CD4-positive, CD25-positive, alpha-beta regulatory T cell (primary cell): ENCODE results near the gene USP17L20. TPM values are rescaled to one million over a fixed set of nuclear protein-coding genes. Genes with fewer than 3 reads are reported as not detected.
"Not testable (repeated sequence)": the region's sequence is repeated elsewhere in the genome, so short reads cannot be mapped to it uniquely, and the experiment has no call there.

Source experiments
- ATAC-seq, 2 donors: fragments of 150-1000 bp; cut with Tn5 transposase; one replicate each; pipeline ENCODE4 v1.10.0; 2021; ENCODE audit warnings: low read depth in 2 of 2, moderate number of reproducible peaks in 2 of 2, moderate library complexity in 1 of 2
- DNase-seq, 3 donors: peaks; one replicate each; pipeline versions ENCODE4 v3.0.0 to v3.0.0-alpha.2; 2012 to 2022; ENCODE audit warnings: mixed read lengths in 1 of 3
- H3K27ac ChIP-seq: one replicate; pipeline ENCODE4 v1.7.0; 2013; ENCODE audit warnings: mild to moderate bottlenecking, low read length; ENCODE audit not compliant: insufficient read depth, poor library complexity, severe bottlenecking
- H3K27me3 ChIP-seq: one replicate; pipeline ENCODE4 v1.7.0; 2013; ENCODE audit warnings: low read length; ENCODE audit not compliant: control insufficient read depth, insufficient read depth
- H3K36me3 ChIP-seq: one replicate; pipeline ENCODE4 v1.7.0; 2013; ENCODE audit warnings: mild to moderate bottlenecking, low read length, moderate library complexity; ENCODE audit not compliant: control insufficient read depth, insufficient read depth
- H3K4me1 ChIP-seq: 2 replicates; pipeline ENCODE4 v1.7.0; 2013; ENCODE audit warnings: mild to moderate bottlenecking, low read length; ENCODE audit not compliant: insufficient read depth, control insufficient read depth, poor library complexity, severe bottlenecking
- H3K4me3 ChIP-seq: one replicate; pipeline ENCODE4 v1.7.0; 2013; ENCODE audit warnings: low read depth, mild to moderate bottlenecking, low read length, moderate library complexity
- H3K9me3 ChIP-seq, 2 experiments: 1 replicate in 1 of 2; 2 replicates in 1 of 2; pipeline ENCODE4 v1.7.0; 2013; ENCODE audit warnings: low read length in 2 of 2, mild to moderate bottlenecking in 1 of 2, moderate library complexity in 1 of 2; ENCODE audit not compliant: control insufficient read depth in 2 of 2
- H3K27ac Mint-ChIP-seq, 3 donors: one replicate each; pipeline ENCODE4 v1.8.0; 2020 to 2022; ENCODE audit warnings: mild to moderate bottlenecking in 3 of 3, mixed read lengths in 3 of 3, moderate library complexity in 2 of 3
- H3K27me3 Mint-ChIP-seq: one replicate; pipeline ENCODE4 v1.8.0; 2022; ENCODE audit warnings: mild to moderate bottlenecking, mixed read lengths
- H3K36me3 Mint-ChIP-seq: one replicate; pipeline ENCODE4 v1.8.0; 2020; ENCODE audit warnings: mixed read lengths
- H3K4me1 Mint-ChIP-seq, 4 donors: one replicate each; pipeline ENCODE4 v1.8.0; 2020 to 2022; ENCODE audit warnings: mixed read lengths in 4 of 4, mild to moderate bottlenecking in 1 of 4
- H3K4me3 Mint-ChIP-seq, 4 donors: one replicate each; pipeline ENCODE4 v1.8.0; 2020 to 2022; ENCODE audit warnings: mild to moderate bottlenecking in 4 of 4, mixed read lengths in 4 of 4, moderate library complexity in 3 of 4
- H3K9me3 Mint-ChIP-seq, 7 donors: one replicate each; pipeline ENCODE4 v1.8.0; 2020 to 2022; ENCODE audit warnings: mixed read lengths in 7 of 7, mild to moderate bottlenecking in 3 of 7, moderate library complexity in 2 of 7
- polyA plus RNA-seq, 4 donors: library from polyadenylated mRNA; unstranded; fragments of 300-500 nt; fragmentation: Illumina TruSeq; gene quantifications; one replicate each; pipeline ENCODE4 v1.2.3, GENCODE V29; 2021
- total RNA-seq: library from RNA; stranded (reverse); gene quantifications from one replicate; pipeline ENCODE4 v1.2.3, GENCODE V29; 2022

The USP17L20 gene, protein sequence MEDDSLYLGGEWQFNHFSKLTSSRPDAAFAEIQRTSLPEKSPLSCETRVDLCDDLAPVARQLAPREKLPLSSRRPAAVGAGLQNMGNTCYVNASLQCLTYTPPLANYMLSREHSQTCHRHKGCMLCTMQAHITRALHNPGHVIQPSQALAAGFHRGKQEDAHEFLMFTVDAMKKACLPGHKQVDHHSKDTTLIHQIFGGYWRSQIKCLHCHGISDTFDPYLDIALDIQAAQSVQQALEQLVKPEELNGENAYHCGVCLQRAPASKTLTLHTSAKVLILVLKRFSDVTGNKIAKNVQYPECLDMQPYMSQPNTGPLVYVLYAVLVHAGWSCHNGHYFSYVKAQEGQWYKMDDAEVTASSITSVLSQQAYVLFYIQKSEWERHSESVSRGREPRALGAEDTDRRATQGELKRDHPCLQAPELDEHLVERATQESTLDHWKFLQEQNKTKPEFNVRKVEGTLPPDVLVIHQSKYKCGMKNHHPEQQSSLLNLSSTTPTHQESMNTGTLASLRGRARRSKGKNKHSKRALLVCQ
- total RNA-seq (not detected), polyA plus RNA-seq (not detected)

DNA sequence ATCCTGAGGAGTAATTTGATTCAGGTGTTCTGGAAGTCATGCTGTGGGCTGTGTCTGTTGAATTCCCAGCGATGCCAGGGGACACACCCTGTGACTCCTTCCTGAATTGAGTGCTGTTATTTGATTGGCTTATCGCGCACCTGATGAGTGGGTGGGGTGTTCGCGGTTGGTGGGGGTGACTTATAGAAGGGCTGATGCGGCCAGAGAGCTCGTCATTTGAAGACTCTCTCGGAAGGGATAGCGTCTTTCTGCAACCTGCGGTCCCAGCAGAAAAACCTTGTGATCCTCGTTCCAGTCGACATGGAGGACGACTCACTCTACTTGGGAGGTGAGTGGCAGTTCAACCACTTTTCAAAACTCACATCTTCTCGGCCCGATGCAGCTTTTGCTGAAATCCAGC lies at the start of gene USP17L20:
Gene USP17L20 (plus strand): TSS at position 301 of the 400 bp plus-strand sequence. CDS start 0 bp downstream, at position 301.
- H3K4me1 Mint-ChIP-seq, H3K27ac Mint-ChIP-seq, H3K36me3 ChIP-seq, H3K4me1 ChIP-seq, H3K36me3 Mint-ChIP-seq, H3K4me3 ChIP-seq, H3K4me3 Mint-ChIP-seq, DNase-seq, ATAC-seq, H3K27me3 ChIP-seq, H3K9me3 ChIP-seq, H3K27ac ChIP-seq, H3K9me3 Mint-ChIP-seq, H3K27me3 Mint-ChIP-seq: not testable (repeated sequence)

DNA sequence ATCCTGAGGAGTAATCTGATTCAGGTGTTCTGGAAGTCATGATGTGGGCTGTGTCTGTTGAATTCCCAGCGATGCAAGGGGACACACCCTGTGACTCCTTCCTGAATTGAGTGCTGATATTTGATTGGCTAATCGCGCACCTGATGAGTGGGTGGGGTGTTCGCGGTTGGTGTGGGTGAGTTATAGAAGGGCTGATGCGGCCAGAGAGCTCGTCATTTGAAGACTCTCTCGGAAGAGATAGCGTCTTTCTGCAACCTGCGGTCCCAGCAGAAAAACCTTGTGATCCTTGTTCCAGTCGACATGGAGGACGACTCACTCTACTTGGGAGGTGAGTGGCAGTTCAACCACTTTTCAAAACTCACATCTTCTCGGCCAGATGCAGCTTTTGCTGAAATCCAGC lies 47.6 kb upstream of the USP17L20 start, which contains the start of gene USP17L10:
Gene USP17L10 (plus strand): TSS at position 301 of the 400 bp plus-strand sequence. CDS start 0 bp downstream, at position 301.
- H3K36me3 ChIP-seq, DNase-seq, H3K4me1 ChIP-seq, H3K27ac Mint-ChIP-seq, ATAC-seq, H3K4me3 ChIP-seq, H3K4me1 Mint-ChIP-seq, H3K4me3 Mint-ChIP-seq, H3K9me3 ChIP-seq, H3K27ac ChIP-seq, H3K27me3 ChIP-seq, H3K36me3 Mint-ChIP-seq, H3K9me3 Mint-ChIP-seq, H3K27me3 Mint-ChIP-seq: not testable (repeated sequence)

DNA sequence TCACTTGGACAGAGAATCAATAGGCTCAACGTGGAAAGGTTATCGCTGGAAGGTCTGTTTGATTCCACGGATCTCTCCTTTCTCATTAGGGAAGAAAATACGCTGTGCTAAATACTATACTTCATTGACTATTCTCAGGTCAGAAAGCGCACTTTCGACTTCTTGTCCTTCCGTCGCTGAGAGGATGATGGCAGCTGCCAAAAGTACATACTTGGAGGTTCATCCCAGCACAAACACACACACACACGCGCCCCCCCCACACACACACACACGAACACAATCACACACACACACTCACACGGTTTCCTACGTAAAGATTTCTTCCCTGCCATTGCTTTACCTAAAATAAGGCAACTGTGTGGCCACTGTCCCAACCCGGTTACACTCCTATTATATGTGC lies 43.2 kb upstream of the USP17L20 start:
- DNase-seq, H3K4me3 Mint-ChIP-seq, H3K36me3 Mint-ChIP-seq: not testable (repeated sequence)

DNA sequence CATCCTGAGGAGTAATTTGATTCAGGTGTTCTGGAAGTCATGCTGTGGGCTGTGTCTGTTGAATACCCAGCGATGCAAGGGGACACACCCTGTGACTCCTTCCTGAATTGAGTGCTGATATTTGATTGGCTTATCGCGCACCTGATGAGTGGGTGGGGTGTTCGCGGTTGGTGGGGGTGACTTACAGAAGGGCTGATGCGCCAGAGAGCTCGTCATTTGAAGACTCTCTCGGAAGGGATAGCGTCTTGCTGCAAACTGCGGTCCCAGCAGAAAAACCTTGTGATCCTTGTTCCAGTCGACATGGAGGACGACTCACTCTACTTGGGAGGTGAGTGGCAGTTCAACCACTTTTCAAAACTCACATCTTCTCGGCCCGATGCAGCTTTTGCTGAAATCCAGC lies 42.8 kb upstream of the USP17L20 start, which contains the start of gene USP17L11:
Gene USP17L11 (plus strand): TSS at position 301 of the 400 bp plus-strand sequence. CDS start 0 bp downstream, at position 301.
- not testable (repeated sequence) for H3K27ac Mint-ChIP-seq, H3K4me1 Mint-ChIP-seq, ATAC-seq, H3K4me3 Mint-ChIP-seq, H3K9me3 ChIP-seq, H3K27me3 ChIP-seq, H3K27ac ChIP-seq, H3K36me3 ChIP-seq, H3K27me3 Mint-ChIP-seq, H3K36me3 Mint-ChIP-seq, DNase-seq, H3K4me3 ChIP-seq, H3K4me1 ChIP-seq, H3K9me3 Mint-ChIP-seq

More for the DNA sequence above, 43.2 kb upstream of the USP17L20 start:
- H3K36me3 ChIP-seq, H3K9me3 ChIP-seq, H3K27ac Mint-ChIP-seq, H3K9me3 Mint-ChIP-seq, H3K4me1 Mint-ChIP-seq, H3K27me3 ChIP-seq, H3K4me1 ChIP-seq, H3K27me3 Mint-ChIP-seq, ATAC-seq, H3K27ac ChIP-seq, H3K4me3 ChIP-seq: not testable (repeated sequence)

DNA sequence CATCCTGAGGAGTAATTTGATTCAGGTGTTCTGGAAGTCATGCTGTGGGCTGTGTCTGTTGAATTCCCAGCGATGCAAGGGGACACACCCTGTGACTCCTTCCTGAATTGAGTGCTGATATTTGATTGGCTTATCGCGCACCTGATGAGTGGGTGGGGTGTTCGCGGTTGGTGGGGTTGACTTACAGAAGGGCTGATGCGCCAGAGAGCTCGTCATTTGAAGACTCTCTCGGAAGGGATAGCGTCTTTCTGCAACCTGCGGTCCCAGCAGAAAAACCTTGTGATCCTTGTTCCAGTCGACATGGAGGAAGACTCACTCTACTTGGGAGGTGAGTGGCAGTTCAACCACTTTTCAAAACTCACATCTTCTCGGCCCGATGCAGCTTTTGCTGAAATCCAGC lies 38.1 kb upstream of the USP17L20 start, which contains the start of gene USP17L12:
Gene USP17L12 (plus strand): TSS at position 301 of the 400 bp plus-strand sequence. CDS start 0 bp downstream, at position 301.
- not testable (repeated sequence) for H3K9me3 Mint-ChIP-seq, H3K36me3 Mint-ChIP-seq, H3K4me1 ChIP-seq, DNase-seq, H3K4me3 Mint-ChIP-seq, H3K36me3 ChIP-seq, H3K4me3 ChIP-seq, H3K4me1 Mint-ChIP-seq, H3K27ac Mint-ChIP-seq, H3K27me3 Mint-ChIP-seq, H3K9me3 ChIP-seq, H3K27ac ChIP-seq, ATAC-seq, H3K27me3 ChIP-seq

DNA sequence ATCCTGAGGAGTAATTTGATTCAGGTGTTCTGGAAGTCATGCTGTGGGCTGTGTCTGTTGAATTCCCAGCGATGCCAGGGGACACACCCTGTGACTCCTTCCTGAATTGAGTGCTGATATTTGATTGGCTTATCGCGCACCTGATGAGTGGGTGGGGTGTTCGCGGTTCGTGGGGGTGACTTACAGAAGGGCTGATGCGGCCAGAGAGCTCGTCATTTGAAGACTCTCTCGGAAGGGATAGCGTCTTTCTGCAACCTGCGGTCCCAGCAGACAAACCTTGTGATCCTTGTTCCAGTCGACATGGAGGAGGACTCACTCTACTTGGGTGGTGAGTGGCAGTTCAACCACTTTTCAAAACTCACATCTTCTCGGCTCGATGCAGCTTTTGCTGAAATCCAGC lies 33.3 kb upstream of the USP17L20 start, which contains the start of gene USP17L13:
Gene USP17L13 (plus strand): TSS at position 301 of the 400 bp plus-strand sequence. CDS start 0 bp downstream, at position 301.
- not testable (repeated sequence) for H3K9me3 Mint-ChIP-seq, DNase-seq, H3K4me1 Mint-ChIP-seq

DNA sequence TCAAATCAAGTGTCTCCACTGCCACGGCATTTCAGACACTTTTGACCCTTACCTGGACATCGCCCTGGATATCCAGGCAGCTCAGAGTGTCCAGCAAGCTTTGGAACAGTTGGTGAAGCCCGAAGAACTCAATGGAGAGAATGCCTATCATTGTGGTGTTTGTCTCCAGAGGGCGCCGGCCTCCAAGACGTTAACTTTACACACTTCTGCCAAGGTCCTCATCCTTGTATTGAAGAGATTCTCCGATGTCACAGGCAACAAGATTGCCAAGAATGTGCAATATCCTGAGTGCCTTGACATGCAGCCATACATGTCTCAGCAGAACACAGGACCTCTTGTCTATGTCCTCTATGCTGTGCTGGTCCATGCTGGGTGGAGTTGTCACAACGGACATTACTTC lies 27.7 kb upstream of the USP17L20 start:
- not testable (repeated sequence) for H3K4me3 ChIP-seq, H3K36me3 ChIP-seq, DNase-seq, H3K27ac ChIP-seq, H3K36me3 Mint-ChIP-seq, H3K27me3 ChIP-seq, H3K4me1 ChIP-seq, H3K9me3 Mint-ChIP-seq, H3K27me3 Mint-ChIP-seq, H3K27ac Mint-ChIP-seq, H3K4me3 Mint-ChIP-seq, H3K4me1 Mint-ChIP-seq, H3K9me3 ChIP-seq, ATAC-seq

More for the DNA sequence above, 33.3 kb upstream of the USP17L20 start, which contains the start of gene USP17L13:
- not testable (repeated sequence) for ATAC-seq, H3K4me1 ChIP-seq, H3K27me3 Mint-ChIP-seq, H3K4me3 ChIP-seq, H3K4me3 Mint-ChIP-seq, H3K27ac Mint-ChIP-seq, H3K27ac ChIP-seq, H3K27me3 ChIP-seq, H3K36me3 ChIP-seq, H3K9me3 ChIP-seq, H3K36me3 Mint-ChIP-seq
